ENCODE measurements around the gene LRRC4.

The LRRC4 gene

GRCh38 chr7:128056901-128057300 is 25.7 kb upstream of the LRRC4 start:
- no peaks in the 10 kb centered on the region for H3K36me3 ChIP-seq (ENCODE audit: insufficient read depth, low read depth, low read length)
- peaks cover 4% of the 10 kb centered on the region; the same call in 1 of the 2 replicates for H3K4me1 ChIP-seq (ENCODE audit: insufficient read depth, low read length)
- H3K9me3 ChIP-seq (ENCODE audit: insufficient read depth, low read depth, low read length): no peaks in the 10 kb centered on the region
- H3K27ac ChIP-seq (ENCODE audit: low read length): no peak overlapping the region
- H3K9ac ChIP-seq (ENCODE audit: low read depth, low read length): no peak overlapping the region
- no peaks in the 10 kb centered on the region for H3K27me3 ChIP-seq (ENCODE audit: insufficient read depth, low read length)
- H3K4me3 ChIP-seq (ENCODE audit: low read length): no peak overlapping the region

DNA sequence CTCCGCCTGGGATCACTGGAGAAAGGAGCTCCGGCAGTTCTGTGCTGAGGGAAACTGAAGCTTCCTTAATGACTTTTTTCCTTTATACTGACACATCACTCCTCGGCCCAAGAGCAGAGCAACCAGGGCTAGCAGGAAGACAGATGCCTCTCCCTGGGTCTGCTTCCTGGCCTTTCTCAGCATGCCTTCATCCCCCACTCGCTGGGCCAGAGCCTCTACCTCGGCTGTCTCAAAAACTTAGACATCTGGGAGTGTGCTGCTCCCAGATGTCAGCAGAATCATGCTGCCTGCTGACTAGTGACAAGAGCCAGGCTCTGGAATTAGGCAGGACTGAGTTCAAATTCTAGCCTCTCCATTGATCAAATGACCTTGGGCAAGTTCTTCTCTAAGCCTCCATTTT is 24.4 kb upstream of the LRRC4 start:
- Histone ChIP-seq H3K36me3 (ENCODE audit: insufficient read depth, low read depth, low read length) (no peaks in the 10 kb centered on the region), H3K9ac (ENCODE audit: low read depth, low read length) (no peak overlapping the region), H3K4me1 (ENCODE audit: insufficient read depth, low read length) (peaks cover 4% of the 10 kb centered on the region; the same call in 1 of the 2 replicates), H3K9me3 (ENCODE audit: insufficient read depth, low read depth, low read length) (no peaks in the 10 kb centered on the region), H3K27ac (ENCODE audit: low read length) (no peak overlapping the region), H3K4me3 (ENCODE audit: low read length) (no peak overlapping the region), H3K27me3 (ENCODE audit: insufficient read depth, low read length) (no peaks in the 10 kb centered on the region)

DNA sequence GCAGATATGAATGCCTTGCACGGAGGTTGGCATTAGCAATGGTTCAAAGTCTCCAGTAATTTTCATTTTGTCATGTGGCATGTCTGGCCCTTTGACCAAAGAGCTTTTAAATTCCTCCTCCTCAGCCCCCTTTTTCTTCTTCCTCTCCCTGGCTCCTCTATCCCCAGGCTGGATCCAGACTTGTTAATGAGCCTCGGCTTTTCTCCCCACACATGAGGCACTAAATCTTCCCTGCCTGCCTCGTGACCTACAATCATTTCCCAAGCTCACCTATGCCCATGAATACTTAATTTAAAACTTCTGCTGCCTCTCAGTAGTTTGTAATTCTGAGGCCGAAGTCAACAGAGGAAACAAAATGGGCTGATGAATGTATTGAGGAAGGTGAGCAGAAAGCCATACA is 23.3 kb upstream of the LRRC4 start:
- Histone ChIP-seq H3K9ac (ENCODE audit: low read depth, low read length) (no peak overlapping the region), H3K9me3 (ENCODE audit: insufficient read depth, low read depth, low read length) (no peaks in the 10 kb centered on the region), H3K4me3 (ENCODE audit: low read length) (no peak overlapping the region), H3K27me3 (ENCODE audit: insufficient read depth, low read length) (no peaks in the 10 kb centered on the region), H3K36me3 (ENCODE audit: insufficient read depth, low read depth, low read length) (no peaks in the 10 kb centered on the region), H3K27ac (ENCODE audit: low read length) (no peak overlapping the region), H3K4me1 (ENCODE audit: insufficient read depth, low read length) (peaks cover 4% of the 10 kb centered on the region; the same call in 1 of the 2 replicates)

GRCh38 chr7:128053991-128054390 is 22.8 kb upstream of the LRRC4 start:
- no peak overlapping the region for H3K9ac ChIP-seq (ENCODE audit: low read depth, low read length)
- H3K27me3 ChIP-seq (ENCODE audit: insufficient read depth, low read length): no peaks in the 10 kb centered on the region
- H3K9me3 ChIP-seq (ENCODE audit: insufficient read depth, low read depth, low read length): no peaks in the 10 kb centered on the region
- H3K36me3 ChIP-seq (ENCODE audit: insufficient read depth, low read depth, low read length): no peaks in the 10 kb centered on the region
- H3K4me3 ChIP-seq (ENCODE audit: low read length): no peak overlapping the region
- H3K4me1 ChIP-seq (ENCODE audit: insufficient read depth, low read length): no peaks in the 10 kb centered on the region
- H3K27ac ChIP-seq (ENCODE audit: low read length): no peak overlapping the region

DNA sequence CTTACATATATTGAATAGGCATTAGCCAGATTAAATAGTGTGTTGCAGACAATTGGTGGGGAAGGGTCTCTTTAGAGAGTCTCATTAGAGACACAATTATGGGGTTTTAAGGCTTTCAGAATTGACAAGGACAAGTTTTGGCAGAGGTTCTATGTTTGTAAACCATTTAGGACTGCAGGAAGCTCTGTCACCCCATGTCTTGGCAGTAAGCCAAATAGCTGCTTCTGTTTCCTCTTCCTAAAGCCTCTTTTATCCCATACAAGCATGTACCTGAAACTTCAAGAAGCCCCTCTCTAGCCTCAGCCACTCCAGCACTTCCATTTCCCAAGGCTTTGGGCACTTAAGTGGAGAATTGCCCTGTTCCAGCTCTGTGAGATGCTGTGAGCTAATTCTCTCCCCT is 21.8 kb upstream of the LRRC4 start:
- Histone ChIP-seq H3K9ac (ENCODE audit: low read depth, low read length) (no peak overlapping the region), H3K36me3 (ENCODE audit: insufficient read depth, low read depth, low read length) (no peaks in the 10 kb centered on the region), H3K27ac (ENCODE audit: low read length) (no peak overlapping the region), H3K4me1 (ENCODE audit: insufficient read depth, low read length) (no peaks in the 10 kb centered on the region), H3K4me3 (ENCODE audit: low read length) (no peak overlapping the region), H3K9me3 (ENCODE audit: insufficient read depth, low read depth, low read length) (no peaks in the 10 kb centered on the region), H3K27me3 (ENCODE audit: insufficient read depth, low read length) (no peaks in the 10 kb centered on the region)

- Histone ChIP-seq H3K27ac (ENCODE audit: low read length) (no peak overlapping the region), H3K9me3 (ENCODE audit: insufficient read depth, low read depth, low read length) (no peaks in the 10 kb centered on the region), H3K27me3 (ENCODE audit: insufficient read depth, low read length) (no peaks in the 10 kb centered on the region), H3K4me3 (ENCODE audit: low read length) (no peak overlapping the region), H3K36me3 (ENCODE audit: insufficient read depth, low read depth, low read length) (no peaks in the 10 kb centered on the region), H3K4me1 (ENCODE audit: insufficient read depth, low read length) (no peaks in the 10 kb centered on the region), H3K9ac (ENCODE audit: low read depth, low read length) (no peak overlapping the region)
Observed at GRCh38 chr7:128052404-128052803, 21.2 kb upstream of the LRRC4 start.

- Histone ChIP-seq H3K4me3 (ENCODE audit: low read length) (no peak overlapping the region), H3K9ac (ENCODE audit: low read depth, low read length) (no peak overlapping the region), H3K27me3 (ENCODE audit: insufficient read depth, low read length) (no peaks in the 10 kb centered on the region), H3K4me1 (ENCODE audit: insufficient read depth, low read length) (no peaks in the 10 kb centered on the region), H3K27ac (ENCODE audit: low read length) (no peak overlapping the region), H3K9me3 (ENCODE audit: insufficient read depth, low read depth, low read length) (no peaks in the 10 kb centered on the region), H3K36me3 (ENCODE audit: insufficient read depth, low read depth, low read length) (no peaks in the 10 kb centered on the region)
Observed at GRCh38 chr7:128045766-128046165, 14.5 kb upstream of the LRRC4 start.

DNA sequence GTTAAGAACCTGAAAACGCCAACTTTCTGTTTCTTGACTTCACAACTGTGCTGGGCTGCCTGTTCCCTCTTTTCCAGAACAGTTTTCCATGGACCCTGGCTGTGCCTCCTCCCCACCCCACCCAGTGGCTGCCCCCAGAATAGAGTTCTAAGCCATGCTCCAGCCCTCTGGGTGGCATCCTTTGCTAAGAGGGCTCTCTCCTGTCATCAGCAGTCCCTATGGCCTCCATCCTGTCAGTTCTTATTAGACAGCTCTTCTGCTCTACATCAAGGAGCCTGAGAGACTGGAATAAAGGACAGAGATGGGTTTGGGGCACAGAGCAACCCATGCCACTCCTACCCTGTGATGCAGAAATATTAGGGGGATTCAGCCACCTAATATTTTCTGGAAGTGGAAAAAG is 13.9 kb upstream of the LRRC4 start:
- H3K4me3 ChIP-seq (ENCODE audit: low read length): no peak overlapping the region
- no peaks in the 10 kb centered on the region for H3K36me3 ChIP-seq (ENCODE audit: insufficient read depth, low read depth, low read length)
- no peak overlapping the region for H3K27ac ChIP-seq (ENCODE audit: low read length)
- H3K9ac ChIP-seq (ENCODE audit: low read depth, low read length): no peak overlapping the region
- H3K27me3 ChIP-seq (ENCODE audit: insufficient read depth, low read length): no peaks in the 10 kb centered on the region
- no peaks in the 10 kb centered on the region for H3K9me3 ChIP-seq (ENCODE audit: insufficient read depth, low read depth, low read length)
- H3K4me1 ChIP-seq (ENCODE audit: insufficient read depth, low read length): no peaks in the 10 kb centered on the region

DNA sequence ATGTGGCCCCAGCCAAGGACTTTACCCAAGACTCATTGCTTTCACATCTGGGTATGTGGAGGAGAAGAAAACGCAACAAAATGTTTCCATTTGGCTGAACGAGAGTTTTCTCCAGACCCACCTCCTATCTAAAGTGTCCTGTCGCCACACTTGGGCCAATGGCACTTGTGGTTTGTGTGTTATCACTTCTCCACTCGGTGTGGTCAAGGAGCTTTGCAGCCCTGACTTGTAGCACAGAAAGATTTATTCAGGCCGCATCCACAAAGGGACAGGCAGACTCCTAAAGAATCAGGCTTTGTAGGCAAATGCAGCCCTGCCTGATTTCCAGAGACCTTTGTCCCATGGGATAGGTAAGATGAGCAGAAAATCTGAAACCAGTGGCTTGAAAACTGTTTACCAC is 12.8 kb upstream of the LRRC4 start:
- H3K9me3 ChIP-seq (ENCODE audit: insufficient read depth, low read depth, low read length): no peaks in the 10 kb centered on the region
- H3K4me1 ChIP-seq (ENCODE audit: insufficient read depth, low read length): no peaks in the 10 kb centered on the region
- no peaks in the 10 kb centered on the region for H3K36me3 ChIP-seq (ENCODE audit: insufficient read depth, low read depth, low read length)
- no peak overlapping the region for H3K9ac ChIP-seq (ENCODE audit: low read depth, low read length)
- no peaks in the 10 kb centered on the region for H3K27me3 ChIP-seq (ENCODE audit: insufficient read depth, low read length)
- H3K4me3 ChIP-seq (ENCODE audit: low read length): no peak overlapping the region
- no peak overlapping the region for H3K27ac ChIP-seq (ENCODE audit: low read length)

GRCh38 chr7:128042012-128042411 is 10.8 kb upstream of the LRRC4 start:
- Histone ChIP-seq H3K36me3 (ENCODE audit: insufficient read depth, low read depth, low read length) (no peaks in the 10 kb centered on the region), H3K9me3 (ENCODE audit: insufficient read depth, low read depth, low read length) (no peaks in the 10 kb centered on the region), H3K9ac (ENCODE audit: low read depth, low read length) (no peak overlapping the region), H3K4me3 (ENCODE audit: low read length) (no peak overlapping the region), H3K27ac (ENCODE audit: low read length) (no peak overlapping the region), H3K4me1 (ENCODE audit: insufficient read depth, low read length) (no peaks in the 10 kb centered on the region), H3K27me3 (ENCODE audit: insufficient read depth, low read length) (no peaks in the 10 kb centered on the region)

GRCh38 chr7:128041203-128041602 is 10.0 kb upstream of the LRRC4 start:
- Histone ChIP-seq H3K4me3 (ENCODE audit: low read length) (no peak overlapping the region), H3K36me3 (ENCODE audit: insufficient read depth, low read depth, low read length) (no peaks in the 10 kb centered on the region), H3K27ac (ENCODE audit: low read length) (no peak overlapping the region), H3K9ac (ENCODE audit: low read depth, low read length) (no peak overlapping the region), H3K9me3 (ENCODE audit: insufficient read depth, low read depth, low read length) (no peaks in the 10 kb centered on the region), H3K27me3 (ENCODE audit: insufficient read depth, low read length) (no peaks in the 10 kb centered on the region), H3K4me1 (ENCODE audit: insufficient read depth, low read length) (no peaks in the 10 kb centered on the region)

- Histone ChIP-seq H3K27ac (ENCODE audit: low read length) (no peak overlapping the region), H3K9ac (ENCODE audit: low read depth, low read length) (no peak overlapping the region), H3K36me3 (ENCODE audit: insufficient read depth, low read depth, low read length) (no peaks in the 10 kb centered on the region), H3K9me3 (ENCODE audit: insufficient read depth, low read depth, low read length) (no peaks in the 10 kb centered on the region), H3K4me3 (ENCODE audit: low read length) (no peak overlapping the region), H3K27me3 (ENCODE audit: insufficient read depth, low read length) (no peaks in the 10 kb centered on the region), H3K4me1 (ENCODE audit: insufficient read depth, low read length) (no peaks in the 10 kb centered on the region)
Observed at GRCh38 chr7:128040205-128040604, 9.0 kb upstream of the LRRC4 start.

- H3K36me3 ChIP-seq (ENCODE audit: insufficient read depth, low read depth, low read length): no peaks in the 10 kb centered on the region
- no peak overlapping the region for H3K9ac ChIP-seq (ENCODE audit: low read depth, low read length)
- no peaks in the 10 kb centered on the region for H3K4me1 ChIP-seq (ENCODE audit: insufficient read depth, low read length)
- no peaks in the 10 kb centered on the region for H3K9me3 ChIP-seq (ENCODE audit: insufficient read depth, low read depth, low read length)
- H3K4me3 ChIP-seq (ENCODE audit: low read length): no peak overlapping the region
- H3K27ac ChIP-seq (ENCODE audit: low read length): no peak overlapping the region
- peaks cover under 1% of the 10 kb centered on the region; the same call in 1 of the 2 replicates for H3K27me3 ChIP-seq (ENCODE audit: insufficient read depth, low read length)
Observed at GRCh38 chr7:128039544-128039953, 8.3 kb upstream of the LRRC4 start.

Data from iPS-20b (cell line).